GM19372 (cell line): ENCODE data around the gene PPP1R3G.

Experiments used
- ATAC-seq: cut with Tn5 transposase; IDR thresholded peaks from one replicate; pipeline ENCODE4 v1.9.1; 2021; ENCODE audit warnings: mild to moderate bottlenecking, low read depth, moderate library complexity; ENCODE audit not compliant: unreplicated experiment

Gene PPP1R3G

GRCh38 chr6:5135788-5136376 lies 50.7 kb downstream of the PPP1R3G start:
- ATAC-seq: no peak

GRCh38 chr6:5136851-5137250 lies 51.7 kb downstream of the PPP1R3G start:
- no peak for ATAC-seq
